Hematopoietic multipotent progenitor cell treated with erythropoietin and hydrocortisone succinate and interleukin-3 and kit ligand, for 6 days (in vitro differentiated cells): ENCODE measurements around the gene MXRA7.
"Not testable (repeated sequence)": the region's sequence is repeated elsewhere in the genome, so short reads cannot be mapped to it uniquely, and the experiment has no call there.

Source experiments
- DNase-seq: peaks from one replicate; pipeline ENCODE4 v3.0.0-alpha.2; 2015

MXRA7 gene

GRCh38 chr17:76735006-76735405 lies 24.2 kb upstream of the MXRA7 start:
- DNase-seq, result peak; percentile 69

GRCh38 chr17:76734080-76734840 lies 23.5 kb upstream of the MXRA7 start:
- DNase-seq, result peak; percentile 63

GRCh38 chr17:76733618-76733957 lies 22.8 kb upstream of the MXRA7 start:
- DNase-seq, result no peak

GRCh38 chr17:76732734-76733617 lies 22.2 kb upstream of the MXRA7 start:
- peak; percentile 26 for DNase-seq

GRCh38 chr17:76731800-76732733 lies 21.3 kb upstream of the MXRA7 start:
- not testable (repeated sequence) for DNase-seq

- DNase-seq, result peak; percentile 41
These were observed 17.1 kb upstream of the MXRA7 start for GRCh38 chr17:76727745-76728456.

- peak; percentile 85 for DNase-seq
These were observed 16.3 kb upstream of the MXRA7 start, which contains the start of gene METTL23 for GRCh38 chr17:76726776-76727718. Gene METTL23 (plus strand): TSS chr17:76726839. CDS start chr17:76729711, 2,872 bp downstream.

- DNase-seq, result peak; percentile 97
These were observed 15.5 kb upstream of the MXRA7 start, which contains the start of gene JMJD6 for GRCh38 chr17:76726231-76726775. Gene JMJD6 (minus strand): TSS chr17:76726606. CDS start chr17:76726475, 131 bp downstream.

- peak; percentile 84 for DNase-seq
These were observed 14.9 kb upstream of the MXRA7 start for GRCh38 chr17:76725580-76726230.

GRCh38 chr17:76723812-76724211 lies 13.0 kb upstream of the MXRA7 start:
- DNase-seq, result no peak

- not testable (repeated sequence) for DNase-seq
These were observed 12.2 kb upstream of the MXRA7 start for GRCh38 chr17:76722977-76723376.

- no peak for DNase-seq
These were observed 11.5 kb upstream of the MXRA7 start for GRCh38 chr17:76722279-76722678.

GRCh38 chr17:76721463-76721862 lies 10.7 kb upstream of the MXRA7 start:
- DNase-seq, result no peak

- no peak for DNase-seq
These were observed 10.2 kb upstream of the MXRA7 start for GRCh38 chr17:76720941-76721340.

GRCh38 chr17:76720211-76720610 lies 9.4 kb upstream of the MXRA7 start:
- no peak for DNase-seq

- DNase-seq, result no peak
These were observed 7.8 kb upstream of the MXRA7 start for GRCh38 chr17:76718516-76718915.

- DNase-seq, result no peak
These were observed 6.1 kb upstream of the MXRA7 start for GRCh38 chr17:76716839-76717215.

- DNase-seq, result peak; percentile 93
These were observed 5.5 kb upstream of the MXRA7 start for GRCh38 chr17:76716146-76716838.

GRCh38 chr17:76715496-76715830 lies 4.7 kb upstream of the MXRA7 start:
- no peak for DNase-seq
